Skin of body (tissue), 2 donors: ENCODE data around the gene PRIM1. TPM values are rescaled to one million over a fixed set of nuclear protein-coding genes. Genes with fewer than 3 reads are reported as not detected.
"Not testable (repeated sequence)": the region's sequence is repeated elsewhere in the genome, so short reads cannot be mapped to it uniquely, and the experiment has no call there.

Experiments
- DNase-seq: peaks from one replicate; lab custom pipeline; 2025; lab: John Stamatoyannopoulos, UW
- total RNA-seq: library from RNA; depleted of rRNA; stranded (reverse); fragments of >200 nt; gene quantifications from one replicate; pipeline ENCODE4 v1.2.3, GENCODE V29; 2014

The PRIM1 gene
- total RNA-seq: 12.2 TPM

DNA sequence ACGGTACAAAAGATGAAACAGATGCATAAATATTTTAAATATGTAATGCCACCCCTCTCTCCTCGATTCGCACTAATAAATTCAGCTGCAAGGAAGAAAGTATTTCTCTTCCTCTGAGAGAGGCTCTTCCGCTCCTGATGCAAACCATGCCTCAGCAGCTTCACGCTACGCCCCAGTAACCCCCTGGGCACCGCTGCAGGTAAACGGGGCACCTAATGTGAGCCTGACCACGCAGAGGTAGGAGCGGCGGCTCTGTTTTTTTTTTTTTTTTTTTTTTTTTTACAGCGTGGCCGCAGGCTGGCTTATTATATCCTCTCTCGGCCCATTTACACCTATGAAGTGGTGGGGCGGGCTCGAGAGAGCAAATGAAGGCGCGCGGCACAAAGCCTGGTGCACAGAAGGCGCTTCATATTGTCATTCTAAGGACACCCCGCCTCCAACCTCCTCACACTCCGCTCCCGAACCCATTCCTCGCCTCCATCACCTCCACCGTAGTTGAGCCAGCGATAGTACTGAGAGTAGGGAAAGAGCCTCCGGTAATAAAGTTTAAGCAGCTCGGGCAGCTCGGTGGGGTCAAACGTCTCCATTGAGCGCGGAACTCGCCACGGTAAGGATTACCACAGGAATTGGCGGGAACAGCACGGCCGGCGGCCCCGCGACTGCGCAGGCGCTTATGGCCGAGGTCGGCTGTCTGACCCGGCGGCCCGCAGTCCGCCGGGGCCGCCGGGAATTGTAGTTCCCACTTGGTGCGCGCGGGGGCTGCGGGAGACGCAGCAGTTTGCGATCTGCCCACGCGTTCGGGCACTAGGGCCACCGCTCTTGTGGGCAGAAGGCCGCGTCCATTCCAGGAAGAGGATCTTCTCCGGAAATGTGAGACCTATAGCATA is at the start of gene PRIM1:
Gene PRIM1, minus strand, starts transcription at position 612 of the 887 bp plus-strand sequence. Its CDS starts 25 bp downstream, at position 587.
- DNase-seq: peak; percentile 56

DNA sequence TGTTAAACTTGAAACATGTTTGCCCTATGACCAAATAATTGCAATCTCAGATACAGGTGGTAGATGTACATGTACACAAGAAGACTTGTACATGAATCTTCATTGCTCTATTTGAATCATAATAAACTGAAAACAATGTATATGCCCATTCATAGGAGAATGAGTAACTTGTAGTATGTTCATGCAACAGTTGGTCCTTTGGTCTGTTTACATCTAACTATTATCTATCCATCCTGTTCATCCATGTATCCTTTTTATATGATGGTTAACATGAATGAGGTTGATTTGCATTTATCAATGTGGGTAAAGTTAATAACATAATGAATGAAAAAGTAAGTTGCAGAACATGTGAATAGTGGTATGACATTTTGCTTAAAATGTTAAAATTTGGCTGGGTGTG is 48.1 kb upstream of the PRIM1 start:
- DNase-seq: no peak

DNA sequence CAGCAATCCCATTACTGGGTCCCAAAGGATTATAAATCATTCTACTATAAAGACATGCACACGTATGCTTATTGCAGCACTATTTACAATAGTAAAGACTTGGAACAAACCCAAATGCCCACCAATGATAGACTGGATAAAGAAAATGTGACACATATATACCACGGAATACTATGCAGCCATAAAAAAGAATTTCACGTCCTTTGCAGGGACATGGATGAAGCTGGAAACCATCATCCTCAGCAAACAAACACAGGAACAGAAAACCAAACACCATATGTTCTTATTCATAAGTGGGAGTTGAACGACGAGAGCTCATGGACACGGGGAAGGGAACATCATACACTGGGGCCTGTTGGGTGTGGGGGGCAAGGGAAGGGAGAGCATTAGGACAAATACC is 47.2 kb upstream of the PRIM1 start:
- DNase-seq: not testable (repeated sequence)

DNA sequence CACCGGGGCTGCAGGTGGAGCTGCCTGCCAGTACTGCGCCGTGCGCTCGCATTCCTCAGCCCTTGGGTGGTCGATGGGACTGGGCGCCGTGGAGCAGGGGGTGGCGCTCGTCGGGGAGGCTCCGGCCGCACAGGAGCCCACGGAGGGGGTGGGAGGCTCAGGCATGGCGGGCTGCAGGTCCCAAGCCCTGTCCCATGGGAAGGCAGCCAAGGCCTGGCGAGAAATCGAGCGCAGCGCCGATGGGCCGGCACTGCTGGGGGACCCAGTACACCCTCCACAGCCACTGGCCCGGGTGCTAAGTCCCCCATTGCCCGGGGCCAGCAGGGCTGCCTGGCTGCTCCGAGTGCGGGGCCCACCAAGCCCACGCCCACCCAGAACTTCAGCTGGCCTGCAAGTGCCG is 43.7 kb upstream of the PRIM1 start:
- not testable (repeated sequence) for DNase-seq

DNA sequence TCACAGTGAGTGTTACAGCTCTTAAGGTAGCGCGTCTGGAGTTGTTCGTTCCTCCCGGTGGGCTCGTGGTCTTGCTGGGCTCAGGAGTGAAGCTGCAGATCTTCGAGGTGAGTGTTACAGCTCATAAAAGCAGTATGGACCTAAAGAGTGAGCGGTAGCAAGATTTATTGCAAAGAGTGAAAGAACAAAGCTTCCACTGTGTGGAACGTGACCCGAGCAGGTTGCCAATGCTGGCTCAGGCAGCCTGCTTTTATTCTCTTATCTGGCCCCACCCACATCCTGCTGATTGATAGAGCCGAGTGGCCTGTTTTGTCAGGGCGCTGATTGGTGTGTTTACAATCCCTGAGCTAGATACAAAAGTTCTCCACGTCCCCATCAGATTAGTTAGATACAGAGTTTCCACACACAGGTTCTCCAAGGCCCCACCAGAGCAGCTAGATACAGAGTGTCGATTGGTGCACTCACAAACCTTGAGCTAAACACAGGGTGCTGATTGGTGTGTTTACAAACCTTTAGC is 43.0 kb upstream of the PRIM1 start:
- DNase-seq: not testable (repeated sequence)

DNA sequence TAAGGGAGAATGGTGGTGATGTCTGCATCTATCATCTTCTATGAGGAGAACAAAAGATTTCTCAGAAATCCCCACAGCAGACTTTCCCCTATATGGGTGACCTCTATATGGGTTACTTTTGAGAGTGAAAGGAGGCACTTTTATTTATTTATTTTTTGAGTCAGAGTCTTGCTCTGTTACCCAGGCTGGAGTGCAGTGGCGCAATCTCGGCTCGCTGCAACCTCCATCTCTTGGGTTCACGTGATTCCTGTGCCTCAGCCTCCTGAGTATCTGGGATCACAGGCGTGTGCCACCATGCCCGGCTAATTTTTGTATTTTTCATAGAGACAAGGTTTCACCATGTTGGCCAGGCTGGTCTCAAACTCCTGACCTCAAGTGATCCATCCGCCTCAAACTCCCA is 41.0 kb upstream of the PRIM1 start:
- DNase-seq: not testable (repeated sequence)

DNA sequence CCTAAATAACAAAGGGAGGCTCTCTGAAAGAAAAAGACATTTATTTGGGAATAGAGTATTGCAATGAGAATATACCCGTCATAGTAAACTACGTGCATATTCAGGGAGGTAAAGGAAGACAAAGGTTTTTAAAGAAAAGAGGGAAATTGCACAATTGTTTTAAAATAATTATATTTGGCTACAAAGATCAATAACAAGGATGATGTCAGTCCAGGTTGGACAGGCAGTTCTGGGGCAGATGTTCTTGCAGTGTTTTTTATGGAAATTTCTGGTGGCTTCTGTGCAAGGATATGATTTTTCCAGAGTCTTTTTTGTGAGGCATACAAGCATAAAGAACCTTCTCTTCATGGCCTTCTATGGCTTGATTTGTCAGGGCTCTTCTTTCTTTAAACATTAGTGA is 40.6 kb upstream of the PRIM1 start:
- no peak for DNase-seq

DNA sequence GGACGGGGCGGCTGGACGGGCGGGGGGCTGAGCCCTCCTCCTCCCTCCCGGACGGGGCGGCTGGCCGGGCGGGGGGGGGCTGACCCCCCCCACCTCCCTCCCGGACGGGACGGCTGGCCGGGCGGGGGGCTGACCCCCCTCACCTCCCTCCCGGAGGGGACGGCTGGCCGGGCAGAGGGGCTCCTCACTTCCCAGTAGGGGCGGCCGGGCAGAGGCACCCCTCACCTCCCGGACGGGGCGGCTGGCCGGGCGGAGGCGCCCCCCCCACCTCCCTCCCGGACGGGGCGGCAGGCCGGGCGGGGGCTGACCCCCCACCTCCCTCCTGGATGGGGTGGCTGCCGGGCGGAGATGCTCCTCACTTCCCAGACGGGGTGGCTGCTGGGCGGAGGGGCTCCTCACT is 37.3 kb upstream of the PRIM1 start:
- DNase-seq: not testable (repeated sequence)

DNA sequence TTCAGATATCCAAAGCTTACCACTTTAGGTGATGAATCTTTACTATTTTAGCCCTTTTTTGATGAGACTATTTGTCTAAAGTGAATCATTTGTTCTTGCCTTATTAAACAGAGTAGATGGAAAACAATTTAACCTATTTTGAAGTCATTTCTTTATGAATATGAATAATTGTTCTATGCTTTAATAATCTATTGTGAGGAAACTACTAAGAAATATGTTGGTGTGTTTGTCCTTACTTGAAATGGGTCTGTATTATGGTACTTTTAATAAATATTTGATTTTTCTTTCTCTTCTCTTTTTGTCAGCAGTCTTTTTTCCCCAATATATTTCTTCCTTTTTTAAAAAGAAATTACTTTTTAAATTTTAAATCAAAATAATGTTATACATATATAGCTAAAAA is 35.4 kb upstream of the PRIM1 start:
- no peak for DNase-seq

DNA sequence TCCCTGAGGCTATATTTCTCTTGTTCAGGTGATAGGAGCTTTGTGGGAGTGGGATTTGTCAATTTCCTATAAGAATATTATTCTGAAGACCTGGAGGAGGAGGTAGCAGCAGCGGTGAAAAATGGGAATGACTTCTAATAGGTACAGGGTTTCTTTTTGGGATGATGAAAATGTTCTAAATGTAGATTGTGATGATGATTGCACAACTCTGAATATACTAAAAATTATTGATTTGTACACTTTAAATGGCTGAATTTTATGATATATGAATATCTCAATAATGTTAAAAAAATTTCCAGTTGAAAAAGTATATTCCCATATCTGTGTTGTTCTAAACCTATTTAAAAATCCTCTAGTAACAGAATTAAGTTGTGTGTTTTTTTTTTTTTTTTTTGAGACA is 33.8 kb upstream of the PRIM1 start:
- DNase-seq: no peak

DNA sequence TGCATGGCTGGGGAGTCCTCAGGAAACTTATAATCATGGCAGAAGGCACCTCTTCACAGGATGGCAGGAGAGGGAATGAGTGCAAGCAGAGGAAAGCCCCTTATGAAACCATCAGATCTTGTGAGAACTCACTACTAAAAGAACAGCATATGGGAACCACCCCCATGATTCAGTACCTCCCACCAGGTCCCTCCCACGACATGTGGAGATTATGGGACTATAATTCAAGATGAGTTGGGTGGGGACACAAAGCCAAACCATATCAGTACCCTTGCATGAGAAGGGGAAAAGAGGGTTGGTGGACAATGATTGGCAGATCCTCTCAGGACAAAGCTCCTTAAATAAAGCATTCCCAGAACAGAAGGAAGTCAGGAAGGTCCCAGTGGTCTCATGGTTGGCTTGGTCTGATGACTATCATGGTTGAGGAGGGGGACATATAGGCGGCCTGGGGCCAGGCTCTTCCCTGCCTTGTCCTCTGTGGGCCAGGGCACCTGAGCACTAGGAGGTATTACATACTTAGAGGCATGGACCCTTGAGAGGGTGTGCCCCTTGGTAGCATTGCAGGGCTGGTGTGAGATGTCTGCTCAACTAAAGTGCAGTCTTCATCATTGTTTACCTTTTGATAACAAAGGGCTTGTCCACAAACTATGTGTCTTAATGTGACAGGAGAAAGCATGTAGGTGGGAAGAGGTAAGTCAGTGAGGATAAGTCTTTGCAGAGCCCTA is 33.2 kb upstream of the PRIM1 start:
- DNase-seq: no peak

DNA sequence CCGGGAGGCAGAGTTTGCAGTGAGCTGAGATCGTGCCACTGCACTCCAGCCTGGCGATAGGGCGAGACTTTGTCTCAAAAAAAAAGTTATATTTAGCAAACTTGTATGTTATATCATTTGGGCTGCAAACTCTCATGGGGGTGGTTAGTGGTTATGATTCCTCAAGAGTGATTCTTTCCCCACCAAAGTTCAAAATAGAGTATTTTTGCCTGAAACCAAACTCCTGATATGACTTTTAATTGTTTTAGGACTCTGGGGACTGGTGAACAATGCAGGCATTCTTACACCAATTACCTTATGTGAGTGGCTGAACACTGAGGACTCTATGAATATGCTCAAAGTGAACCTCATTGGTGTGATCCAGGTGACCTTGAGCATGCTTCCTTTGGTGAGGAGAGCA is 29.6 kb upstream of the PRIM1 start:
- DNase-seq: no peak

DNA sequence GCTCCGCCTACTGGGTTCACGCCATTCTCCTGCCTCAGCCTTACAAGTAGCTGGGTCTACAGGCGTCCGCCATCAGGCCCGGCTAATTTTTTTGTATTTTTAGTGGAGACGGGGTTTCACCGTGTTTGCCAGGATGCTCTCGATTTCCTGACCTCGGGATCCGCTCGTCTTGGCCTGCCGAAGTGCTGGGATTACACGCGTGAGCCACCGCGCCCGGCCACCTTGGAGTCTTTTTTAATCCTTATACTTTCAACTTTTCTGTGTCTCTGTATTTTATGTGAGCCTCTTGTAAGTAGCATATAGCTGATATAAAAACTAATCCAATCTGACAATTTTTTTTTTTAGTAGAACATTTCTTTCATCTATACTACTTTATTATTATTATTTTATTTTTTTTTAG is 26.6 kb upstream of the PRIM1 start:
- no peak for DNase-seq

DNA sequence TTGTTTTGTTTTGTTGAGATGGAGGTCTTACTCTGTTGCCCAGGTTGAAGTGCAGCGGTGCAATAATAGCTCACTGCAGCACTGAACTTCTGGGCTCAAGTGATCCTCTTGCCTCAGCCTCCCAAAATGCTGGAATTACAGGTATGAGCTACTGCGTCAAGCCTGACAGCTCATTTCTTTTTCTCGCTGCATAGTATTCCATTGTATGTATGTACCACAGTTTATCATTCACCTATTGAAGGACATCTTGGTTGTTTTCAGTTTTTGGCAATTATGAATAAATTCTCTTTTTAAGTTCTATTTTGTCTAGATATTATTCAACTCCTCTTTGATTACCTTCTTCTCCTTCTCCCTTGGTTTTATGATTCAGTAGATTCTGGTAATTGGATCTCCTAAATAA is 24.5 kb upstream of the PRIM1 start:
- DNase-seq: no peak

DNA sequence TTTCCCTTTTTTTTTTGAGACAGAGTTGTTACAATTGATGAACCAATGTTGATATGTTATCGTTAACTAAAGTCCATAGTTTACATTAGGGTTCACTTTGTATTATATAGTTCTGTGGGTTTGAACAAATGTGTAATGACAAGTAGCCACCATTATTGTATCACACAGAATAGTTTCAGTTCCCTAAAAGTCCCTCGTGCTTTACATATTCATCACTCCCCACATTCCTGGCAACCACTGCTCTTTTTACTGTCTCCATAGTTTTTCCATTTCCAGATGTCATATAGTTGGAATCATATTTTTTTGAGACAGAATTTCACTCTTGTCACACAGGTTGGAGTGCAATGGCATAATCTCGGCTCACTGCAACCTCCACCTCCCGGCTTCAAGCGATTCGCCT is 23.5 kb upstream of the PRIM1 start:
- DNase-seq: peak; percentile 13

DNA sequence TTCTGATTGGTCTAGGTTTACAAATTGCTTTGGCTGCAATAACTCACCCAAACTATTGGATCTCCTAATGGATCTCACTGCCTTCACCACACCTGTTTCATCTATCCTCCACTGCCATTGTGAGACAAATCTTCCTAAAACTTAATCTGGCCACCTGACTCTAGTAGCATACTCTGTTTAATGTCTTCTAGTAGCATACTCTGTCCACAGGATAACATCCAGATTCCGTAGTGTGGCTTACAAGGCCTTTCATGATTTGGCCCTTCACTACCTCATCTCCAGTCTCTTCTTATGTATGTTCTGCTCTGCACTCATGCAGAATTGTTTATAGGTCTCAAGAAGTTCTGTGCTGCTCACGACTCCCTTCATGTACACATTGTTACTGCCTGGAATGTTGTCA is 21.0 kb upstream of the PRIM1 start:
- no peak for DNase-seq

DNA sequence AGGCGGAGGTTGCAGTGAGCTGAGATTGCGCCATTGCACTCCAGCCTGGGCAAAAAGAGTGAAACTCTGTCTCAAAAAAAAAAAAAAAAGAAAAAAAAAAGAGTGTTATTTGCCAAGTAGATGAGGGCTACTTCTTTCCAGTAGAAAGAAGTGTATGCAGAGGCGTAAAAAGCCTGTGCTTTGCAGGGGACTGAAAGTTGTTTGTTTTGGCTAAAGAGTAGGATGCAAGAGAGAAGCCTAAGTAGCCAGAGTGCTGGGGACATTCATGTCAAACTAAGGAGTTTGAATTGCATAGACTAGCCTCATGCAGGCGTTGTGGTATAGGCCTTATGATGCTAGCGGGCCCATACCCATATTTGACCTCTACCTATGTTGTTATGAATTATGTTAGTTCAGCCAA is 20.5 kb upstream of the PRIM1 start:
- DNase-seq: no peak

DNA sequence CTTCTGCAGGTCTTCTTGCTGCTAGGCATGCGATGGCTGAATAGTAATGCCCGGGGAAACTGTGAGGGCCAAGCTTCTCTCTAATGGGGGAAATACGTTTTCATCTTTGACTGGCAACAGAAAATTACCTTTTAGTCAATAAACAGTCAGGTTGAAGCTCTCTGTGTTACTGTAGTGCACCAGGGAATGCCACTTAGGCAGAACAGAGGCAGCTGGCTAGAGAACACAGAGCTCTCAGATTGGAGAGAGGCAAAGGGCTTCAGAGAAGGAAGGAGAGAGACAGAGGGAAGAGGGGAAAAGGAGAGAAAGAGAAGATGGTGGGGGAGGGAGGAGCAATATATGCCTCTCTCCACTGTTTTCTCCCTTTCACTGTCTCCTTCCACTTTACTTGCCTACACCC is 17.7 kb upstream of the PRIM1 start:
- no peak for DNase-seq

DNA sequence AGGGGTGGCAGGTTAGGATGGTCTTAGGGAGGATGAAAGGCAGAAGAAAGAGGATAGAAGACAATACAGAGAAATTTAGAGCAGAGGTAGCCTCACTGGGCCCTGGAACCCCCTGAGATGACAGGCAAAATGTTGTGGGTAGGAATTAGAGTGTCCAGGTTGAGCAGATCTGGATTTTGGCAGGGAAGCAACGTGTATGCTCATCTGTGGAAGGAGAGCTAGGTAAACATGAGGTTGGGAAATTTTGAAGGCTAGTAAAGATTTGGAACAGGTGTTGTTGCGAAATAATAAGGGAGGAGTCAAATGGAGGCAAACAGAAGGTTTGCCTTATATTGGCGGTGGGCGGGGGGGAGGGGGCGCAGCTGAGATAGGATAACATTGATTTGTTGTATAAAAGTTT is 16.3 kb upstream of the PRIM1 start:
- no peak for DNase-seq

DNA sequence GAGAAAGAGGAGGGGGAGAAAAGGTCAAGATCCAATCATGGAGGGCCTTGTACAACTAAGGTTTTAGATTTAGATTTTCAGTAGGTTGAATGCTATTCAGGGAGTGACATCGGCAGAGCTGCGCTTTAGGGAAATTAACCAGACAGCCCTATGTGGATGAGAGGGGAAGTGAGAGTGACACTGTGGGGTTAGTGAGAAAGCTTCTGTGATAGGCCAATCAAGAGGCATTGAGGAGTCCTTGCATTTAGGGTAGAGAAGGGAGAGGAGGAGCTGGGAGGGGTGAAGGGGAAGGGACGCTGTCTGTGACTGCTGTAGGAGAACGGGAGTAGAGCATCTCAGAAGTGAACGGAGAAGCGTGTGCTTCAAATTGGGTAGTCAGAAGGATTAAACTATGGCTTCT is 14.4 kb upstream of the PRIM1 start:
- DNase-seq: no peak

DNA sequence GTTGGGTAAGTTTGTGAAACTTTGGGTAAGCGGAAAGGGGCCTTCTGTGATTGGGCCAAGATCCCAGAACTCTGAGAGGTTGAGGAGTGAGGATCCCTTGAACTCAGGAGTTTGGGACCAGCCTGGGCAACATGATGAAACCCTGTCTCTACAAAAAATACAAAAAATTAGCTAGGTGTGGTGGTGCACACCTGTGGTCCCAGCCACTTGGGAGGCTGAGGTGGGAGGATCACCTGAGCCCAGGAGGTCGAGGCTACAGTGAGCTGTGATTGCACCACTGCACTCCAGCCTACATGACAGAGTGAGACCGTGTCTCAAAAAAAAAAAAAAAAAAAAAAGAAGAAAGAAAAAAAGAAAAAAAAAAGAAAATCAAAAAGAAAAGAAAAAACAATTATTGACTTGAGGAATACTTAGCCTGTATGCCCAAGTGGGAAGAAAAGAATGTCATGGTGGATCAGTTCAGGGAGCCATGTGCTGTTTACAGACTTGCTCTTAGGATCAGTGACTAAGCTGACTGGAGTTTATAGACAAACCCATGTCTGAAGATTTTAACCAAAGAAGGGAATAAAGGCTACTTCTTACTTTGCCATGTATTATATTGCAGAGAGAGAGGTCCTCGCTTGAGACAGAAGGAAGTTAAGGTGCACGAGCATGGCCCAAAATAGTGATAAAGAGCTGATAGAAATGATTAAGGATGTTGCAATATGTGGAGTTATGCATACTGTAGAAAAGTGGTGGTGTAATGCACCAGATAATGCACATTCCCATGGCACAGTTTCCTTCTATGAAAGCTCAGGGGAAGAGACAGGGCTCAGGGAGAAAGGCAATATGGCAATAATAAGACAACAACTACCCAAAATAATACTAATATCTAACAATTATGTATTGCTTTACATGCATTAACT is 11.9 kb upstream of the PRIM1 start:
- DNase-seq: no peak

DNA sequence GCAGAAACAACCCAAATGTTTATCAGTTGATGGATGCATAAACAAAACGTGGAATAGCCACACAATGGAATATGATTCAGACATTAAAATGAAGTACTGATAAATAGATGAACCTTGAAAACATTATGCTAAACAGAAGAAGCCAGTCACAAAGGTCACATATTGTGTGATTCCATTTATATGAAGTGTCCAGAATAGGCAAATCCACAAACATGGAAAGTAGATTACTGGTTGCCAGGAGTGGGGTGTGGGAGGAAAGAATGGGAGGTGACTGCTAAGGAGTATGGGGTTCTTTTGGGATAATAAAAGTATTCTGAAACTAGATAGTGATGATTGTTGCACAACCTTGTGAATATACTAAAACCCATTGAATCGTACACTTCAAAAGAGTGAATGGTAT is 9.7 kb upstream of the PRIM1 start:
- no peak for DNase-seq
